WI38 (cell line): Measurements from ENCODE around the gene RBM17.

Experiments
- H3K4me3 ChIP-seq: 2 replicates; pipeline ENCODE4 v1.5.1; 2011; ENCODE audit warnings: low read depth, mild to moderate bottlenecking, control low read depth, low read length
- TF ChIP-seq, protein P1 (sequence below): IDR thresholded peaks from 2 replicates; pipeline ENCODE4 v1.5.1; 2012; ENCODE audit warnings: low read depth, mild to moderate bottlenecking, control low read depth, low read length

RBM17 gene

DNA sequence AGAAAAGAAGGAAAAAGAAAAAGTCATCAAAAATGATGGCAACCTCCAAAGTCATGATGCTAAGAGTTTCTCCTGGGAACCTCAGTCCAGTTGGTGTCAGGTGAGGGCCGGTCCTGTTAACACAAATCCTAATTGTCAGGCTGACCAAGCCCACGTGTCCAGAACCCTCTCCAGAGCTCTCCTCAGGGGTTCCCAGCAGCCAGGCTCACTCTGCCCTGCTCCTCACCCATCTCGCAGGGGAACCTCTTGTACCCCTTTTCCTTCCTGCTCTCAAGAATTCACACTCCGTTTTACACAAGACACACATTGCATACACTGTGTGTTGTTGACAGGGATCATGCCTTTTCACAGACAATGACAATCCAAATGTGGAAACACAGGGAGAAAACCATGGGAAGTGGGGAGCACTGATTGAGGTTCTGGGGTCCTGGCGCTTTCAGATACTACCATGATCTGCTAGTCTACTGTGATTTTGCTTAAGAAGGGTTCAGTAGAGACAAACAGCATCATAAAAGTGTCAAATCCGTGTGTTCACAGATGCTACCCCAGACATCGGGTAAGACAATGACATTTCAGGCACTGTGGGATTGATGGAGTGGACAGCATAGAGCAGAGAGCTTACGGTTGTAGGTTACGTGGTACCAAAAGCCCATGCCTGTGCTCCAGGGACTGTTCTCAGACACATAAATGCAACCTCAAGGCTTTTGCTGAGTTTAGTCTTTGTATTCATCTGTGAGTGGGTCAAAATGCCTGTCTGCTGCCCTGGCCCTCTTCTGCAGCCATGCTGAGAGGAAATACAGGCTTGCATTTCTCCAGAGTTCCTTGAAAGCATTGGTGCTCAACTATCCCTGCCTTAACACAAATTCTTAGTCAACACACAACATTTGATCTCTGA, 42.7 kb upstream of the RBM17 start:
- TF ChIP-seq, protein P1, sequence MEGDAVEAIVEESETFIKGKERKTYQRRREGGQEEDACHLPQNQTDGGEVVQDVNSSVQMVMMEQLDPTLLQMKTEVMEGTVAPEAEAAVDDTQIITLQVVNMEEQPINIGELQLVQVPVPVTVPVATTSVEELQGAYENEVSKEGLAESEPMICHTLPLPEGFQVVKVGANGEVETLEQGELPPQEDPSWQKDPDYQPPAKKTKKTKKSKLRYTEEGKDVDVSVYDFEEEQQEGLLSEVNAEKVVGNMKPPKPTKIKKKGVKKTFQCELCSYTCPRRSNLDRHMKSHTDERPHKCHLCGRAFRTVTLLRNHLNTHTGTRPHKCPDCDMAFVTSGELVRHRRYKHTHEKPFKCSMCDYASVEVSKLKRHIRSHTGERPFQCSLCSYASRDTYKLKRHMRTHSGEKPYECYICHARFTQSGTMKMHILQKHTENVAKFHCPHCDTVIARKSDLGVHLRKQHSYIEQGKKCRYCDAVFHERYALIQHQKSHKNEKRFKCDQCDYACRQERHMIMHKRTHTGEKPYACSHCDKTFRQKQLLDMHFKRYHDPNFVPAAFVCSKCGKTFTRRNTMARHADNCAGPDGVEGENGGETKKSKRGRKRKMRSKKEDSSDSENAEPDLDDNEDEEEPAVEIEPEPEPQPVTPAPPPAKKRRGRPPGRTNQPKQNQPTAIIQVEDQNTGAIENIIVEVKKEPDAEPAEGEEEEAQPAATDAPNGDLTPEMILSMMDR: no peak
- H3K4me3 ChIP-seq: no peak overlapping the region

DNA sequence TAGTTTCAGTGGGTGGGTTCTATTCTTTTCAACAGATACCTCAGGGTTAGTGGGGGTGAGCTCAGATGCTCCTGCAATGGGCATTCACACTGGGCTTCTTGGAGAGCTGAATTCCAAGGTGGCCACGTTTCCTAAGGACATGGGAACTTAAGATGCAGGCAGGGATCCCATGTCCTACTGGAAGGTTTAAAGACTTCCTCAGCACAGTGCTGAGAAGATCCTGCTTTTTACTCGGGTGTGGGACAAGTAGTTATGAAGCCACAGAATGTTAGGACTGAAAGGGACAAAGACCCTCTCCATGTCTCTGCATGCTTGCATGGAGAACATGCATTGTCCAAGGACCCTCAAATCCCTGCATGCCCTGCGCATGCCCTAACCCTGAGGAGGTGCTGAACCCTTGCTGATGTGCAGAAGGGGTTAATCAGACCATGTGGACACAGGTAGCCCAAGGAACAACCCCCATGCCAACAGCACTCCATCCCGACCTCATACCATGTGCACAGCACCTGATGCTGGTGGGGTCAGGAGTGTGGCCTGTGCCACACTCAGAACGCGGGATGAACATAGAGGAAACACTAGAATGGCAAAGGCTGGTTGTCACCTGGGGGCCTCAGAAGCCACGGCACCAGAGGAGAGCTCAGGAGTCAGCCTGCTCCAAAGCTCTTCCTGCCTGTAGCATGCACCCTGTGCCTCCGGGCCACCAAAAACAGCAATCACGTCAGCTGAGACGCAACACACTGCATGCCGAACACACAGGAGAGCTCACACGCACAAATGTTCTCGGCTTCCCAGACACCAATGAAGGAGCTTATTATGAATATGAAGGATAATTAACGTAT, 41.8 kb upstream of the RBM17 start:
- TF ChIP-seq, protein P1: no peak
- H3K4me3 ChIP-seq: no peak overlapping the region

DNA sequence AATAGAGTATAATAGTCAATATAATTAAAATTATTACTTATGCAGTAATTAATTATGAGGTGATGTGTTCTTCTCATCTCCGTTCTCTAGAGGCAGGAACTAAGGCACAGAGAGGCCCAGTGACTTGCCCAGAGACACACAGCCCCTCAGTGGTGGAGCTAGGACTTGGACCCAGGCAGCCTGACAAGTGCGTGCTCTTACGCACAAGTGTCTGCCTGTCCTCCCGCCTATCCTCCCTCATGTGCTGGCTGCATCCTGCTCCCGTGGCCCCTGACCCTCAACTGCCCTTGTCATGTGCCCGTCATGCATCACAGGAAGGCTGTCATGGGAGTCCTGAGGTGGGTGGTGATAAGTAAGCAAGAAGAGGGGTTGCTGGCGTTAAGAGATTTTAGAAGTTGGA, 41.0 kb upstream of the RBM17 start:
- no peak overlapping the region for H3K4me3 ChIP-seq
- TF ChIP-seq, protein P1: no peak

DNA sequence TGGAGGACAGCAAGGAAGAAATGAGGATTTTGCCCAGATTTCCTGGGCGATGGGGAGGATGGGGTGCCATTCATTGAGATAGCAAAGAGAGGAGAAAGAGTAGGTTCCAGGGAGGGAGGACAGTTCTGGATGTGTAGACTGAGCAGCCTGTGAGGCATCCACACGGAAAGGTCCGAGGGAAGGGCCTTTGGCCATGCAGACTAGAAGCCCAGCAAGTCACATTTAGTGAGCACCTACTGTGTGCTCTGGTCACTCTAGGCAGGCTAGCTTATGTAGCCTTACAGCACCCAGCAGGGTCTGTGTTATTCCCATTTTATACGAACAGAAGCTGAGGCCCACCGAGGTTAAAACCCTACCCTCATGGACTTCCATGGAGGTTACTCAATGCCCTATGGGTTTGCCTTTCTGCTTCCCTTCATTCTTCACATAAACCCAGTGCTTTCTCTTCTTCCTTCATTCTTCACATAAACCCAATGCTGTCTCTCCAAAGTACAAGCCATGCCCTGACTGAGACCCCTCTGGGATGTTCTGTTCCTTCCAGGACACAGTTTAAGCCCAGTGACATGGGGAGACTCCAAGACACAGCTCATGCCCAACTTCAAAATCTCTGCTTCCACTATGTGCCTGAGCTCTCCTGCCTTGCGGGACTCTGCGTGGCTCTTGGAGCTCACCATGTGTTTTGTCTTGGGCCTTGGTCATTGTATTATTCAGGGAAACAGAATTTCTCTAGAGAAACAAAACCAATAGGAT, 40.4 kb upstream of the RBM17 start:
- H3K4me3 ChIP-seq: no peak overlapping the region
- TF ChIP-seq, protein P1: no peak

DNA sequence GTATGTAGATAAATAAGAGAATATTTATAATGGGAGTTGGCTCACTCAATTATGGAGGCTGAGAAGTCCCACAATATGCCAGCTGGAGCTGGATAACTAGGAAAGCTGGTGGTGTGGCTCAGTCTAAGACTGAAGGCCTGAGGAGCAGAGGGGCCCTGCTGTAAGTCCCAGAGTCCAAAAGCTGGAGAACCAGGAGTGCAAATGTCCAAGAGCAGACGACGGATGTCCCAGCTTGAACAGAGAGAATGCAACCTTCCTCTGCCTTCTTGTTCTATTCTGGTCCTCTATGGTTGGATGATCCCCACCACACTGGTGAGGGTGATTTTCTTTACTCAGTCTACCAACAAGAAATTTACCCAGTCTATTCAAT, 39.8 kb upstream of the RBM17 start:
- no peak overlapping the region for H3K4me3 ChIP-seq
- TF ChIP-seq, protein P1: no peak

DNA sequence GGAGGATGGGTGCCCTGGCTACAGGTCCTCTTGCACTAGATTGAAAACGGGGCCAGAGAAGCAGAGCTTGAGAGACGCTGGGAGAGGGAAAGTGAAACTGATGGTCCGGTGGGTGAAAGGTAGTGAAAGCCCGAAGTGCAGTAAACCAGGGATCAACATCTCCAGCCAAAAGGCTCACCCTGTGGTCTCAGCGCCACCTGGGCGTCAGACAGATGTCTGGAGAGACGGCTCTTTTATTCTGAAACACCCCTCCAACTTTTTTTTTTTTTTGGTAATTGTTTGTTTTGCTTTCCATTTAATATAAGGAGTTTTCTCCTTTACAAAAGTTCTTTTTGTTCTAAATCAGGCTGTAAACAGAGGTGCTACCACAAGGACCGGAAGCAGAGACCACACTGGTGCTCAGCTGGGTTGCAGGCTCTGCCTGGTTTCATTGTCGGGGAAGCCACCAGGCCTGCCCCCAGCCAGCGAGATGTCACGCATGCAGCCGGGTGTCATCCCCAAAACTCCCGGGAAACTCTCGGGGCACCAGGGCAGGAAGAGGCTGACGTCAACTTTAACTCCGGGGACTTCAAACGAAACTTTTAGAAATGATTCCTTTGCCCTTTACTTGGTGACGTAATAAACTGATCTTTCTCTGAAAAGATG, 37.9 kb upstream of the RBM17 start:
- TF ChIP-seq, protein P1: no peak
- peak overlapping the region; percentile 47 for H3K4me3 ChIP-seq
